NOMO-1 (cell line): ENCODE data around the gene CCDC110.
A peak's percentile ranks its signal among the peaks of the same experiment; 100 is the strongest.

ENCODE experiments used
- DNase-seq, 2 experiments: peaks; one replicate each; lab custom pipeline; 2025; ENCODE audit not compliant: unreplicated experiment in 2 of 2; lab: John Stamatoyannopoulos, UW

CCDC110 gene

DNA sequence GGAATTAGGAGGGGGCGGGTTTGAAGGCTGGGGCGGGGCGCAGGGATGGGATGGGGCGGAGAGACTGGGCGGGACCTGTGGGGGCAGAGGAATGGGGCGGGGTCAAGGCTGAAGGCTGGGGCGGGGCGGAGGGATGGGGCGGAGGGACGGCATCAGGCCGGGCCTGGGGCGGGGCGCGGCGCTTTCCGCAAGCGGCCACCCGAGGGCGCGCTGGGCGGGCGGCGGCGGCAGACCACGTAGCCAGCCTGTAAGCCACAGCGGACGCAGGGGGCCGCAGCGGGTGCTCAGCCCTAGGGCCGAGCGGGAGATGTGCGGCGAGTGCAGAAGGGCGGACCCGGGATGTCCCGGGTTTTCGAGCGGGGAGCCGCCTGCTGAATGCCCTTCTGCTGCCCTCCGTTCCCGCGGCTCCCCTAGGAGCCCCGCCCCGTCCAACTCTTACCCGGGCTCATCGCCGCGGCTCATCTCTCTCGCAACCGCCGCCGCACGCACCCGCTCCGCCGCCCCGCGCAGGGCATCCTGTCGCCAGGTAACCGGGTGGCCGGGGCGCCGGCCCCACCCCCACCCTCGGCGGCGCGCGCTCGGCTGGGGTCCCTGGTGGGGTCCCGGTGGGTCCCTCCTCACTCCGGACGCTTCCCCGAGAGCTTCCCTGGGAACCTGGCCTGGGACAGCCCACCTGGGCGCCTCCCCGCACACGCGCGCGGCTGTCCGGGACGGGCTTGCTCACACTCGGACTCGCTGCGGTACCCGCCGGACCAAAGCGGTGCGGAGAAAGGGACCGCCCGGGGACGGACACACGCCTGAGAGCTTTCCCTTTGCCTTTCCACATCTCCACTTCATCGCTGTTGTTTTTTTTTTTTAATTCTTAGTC is at the start of gene CCDC110:
TSS of gene CCDC110 (minus strand) at position 499 of the 868 bp plus-strand sequence. CDS start at position 449, 50 bp downstream.
- peak; percentile 64 to 83 for DNase-seq

DNA sequence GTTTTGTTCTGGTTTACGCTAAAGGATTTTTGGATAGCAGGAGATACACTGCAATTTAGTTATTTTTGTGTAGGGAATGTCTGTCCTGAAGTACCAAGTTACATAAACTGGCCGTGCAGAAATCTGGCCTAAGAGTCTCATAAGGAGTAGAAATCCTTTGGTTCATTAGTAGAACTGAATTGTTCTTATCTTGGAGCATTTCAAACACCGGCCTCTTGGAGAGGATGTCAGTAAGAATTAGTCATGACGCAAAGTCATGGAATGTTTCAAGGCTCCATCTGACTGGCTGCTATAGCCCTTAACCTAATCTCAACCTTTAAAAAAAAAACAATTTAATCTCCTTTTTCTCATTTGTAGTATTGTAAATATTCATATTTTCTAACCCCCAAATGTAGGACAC is 48.6 kb upstream of the CCDC110 start:
- DNase-seq, result no peak

DNA sequence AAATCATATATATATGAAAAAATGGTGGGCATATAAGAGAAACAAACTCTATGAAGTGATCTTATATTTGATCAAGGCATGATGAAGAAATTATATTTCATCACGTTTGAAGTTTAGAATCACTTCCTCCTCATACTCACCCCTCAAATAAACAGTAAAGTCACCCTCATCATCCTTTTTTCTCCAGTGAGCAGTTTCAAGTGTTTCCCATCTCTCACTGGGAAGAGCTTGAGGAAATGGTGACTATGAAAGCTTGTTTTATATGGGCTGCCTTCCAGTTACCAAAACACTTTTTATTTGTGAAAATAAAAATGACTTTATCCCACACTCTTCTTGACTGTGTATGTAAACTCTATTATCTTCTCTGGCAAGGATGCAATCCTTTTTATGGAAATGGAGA is 47.0 kb upstream of the CCDC110 start:
- no peak for DNase-seq

DNA sequence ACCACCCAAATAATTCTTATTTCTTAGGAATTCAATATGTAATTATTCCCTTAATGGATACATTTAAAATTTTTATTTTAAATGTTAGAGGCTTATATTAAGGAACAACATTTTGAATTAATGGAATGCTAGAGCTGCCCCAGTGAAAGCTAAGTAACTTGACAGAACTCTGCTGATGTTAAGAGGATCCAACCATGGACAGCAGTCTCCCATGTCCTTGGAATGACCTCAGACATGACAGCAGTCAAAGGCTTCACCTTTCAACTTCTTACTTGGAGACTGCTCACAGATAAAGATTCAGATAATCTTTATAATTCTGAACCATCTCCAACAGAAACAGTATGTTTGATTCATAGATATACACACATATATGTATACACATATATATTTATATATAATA is 46.5 kb upstream of the CCDC110 start:
- DNase-seq, result no peak

DNA sequence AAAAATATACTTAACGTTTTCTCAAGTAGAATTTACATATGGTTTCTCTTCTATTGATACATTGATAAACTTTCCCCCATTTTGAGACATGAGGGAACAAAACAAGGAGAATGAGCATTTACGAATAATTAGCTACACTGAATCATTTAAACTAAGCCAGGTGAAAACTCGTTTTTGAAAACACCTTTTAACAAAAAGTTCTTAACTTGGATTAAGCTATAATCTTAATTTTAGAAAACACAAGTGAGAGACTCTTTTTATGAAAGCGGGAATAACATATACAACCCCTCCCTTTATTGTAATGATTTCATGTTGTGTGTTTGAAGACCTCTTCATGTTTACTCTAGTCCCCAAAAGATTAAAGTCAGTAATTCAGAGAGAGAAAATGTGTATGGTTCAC is 43.7 kb upstream of the CCDC110 start:
- no peak for DNase-seq

DNA sequence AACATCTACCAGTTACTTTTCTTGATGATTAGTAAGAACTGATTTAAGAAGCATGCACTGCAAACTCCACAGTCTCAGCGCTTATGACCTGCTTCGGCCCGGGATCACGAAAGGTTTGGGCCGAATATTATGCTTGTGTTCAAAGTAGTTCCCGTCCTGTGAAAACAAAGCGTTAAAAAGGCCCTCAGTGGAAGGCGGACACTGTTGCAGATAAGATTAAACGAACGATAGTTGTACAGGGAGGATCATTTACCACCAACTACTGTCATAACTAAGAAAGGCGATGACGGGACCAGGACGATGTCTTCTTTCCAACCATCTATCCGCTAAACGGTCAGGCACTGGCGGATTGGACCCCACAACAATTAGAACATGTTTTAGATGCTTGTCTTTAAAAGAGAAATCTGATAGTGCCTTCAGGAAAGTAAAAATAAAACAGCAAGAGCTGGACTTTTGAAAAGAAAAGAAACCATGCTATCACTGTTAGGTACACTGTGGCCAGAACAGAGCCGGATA is 42.7 kb upstream of the CCDC110 start:
- no peak for DNase-seq

DNA sequence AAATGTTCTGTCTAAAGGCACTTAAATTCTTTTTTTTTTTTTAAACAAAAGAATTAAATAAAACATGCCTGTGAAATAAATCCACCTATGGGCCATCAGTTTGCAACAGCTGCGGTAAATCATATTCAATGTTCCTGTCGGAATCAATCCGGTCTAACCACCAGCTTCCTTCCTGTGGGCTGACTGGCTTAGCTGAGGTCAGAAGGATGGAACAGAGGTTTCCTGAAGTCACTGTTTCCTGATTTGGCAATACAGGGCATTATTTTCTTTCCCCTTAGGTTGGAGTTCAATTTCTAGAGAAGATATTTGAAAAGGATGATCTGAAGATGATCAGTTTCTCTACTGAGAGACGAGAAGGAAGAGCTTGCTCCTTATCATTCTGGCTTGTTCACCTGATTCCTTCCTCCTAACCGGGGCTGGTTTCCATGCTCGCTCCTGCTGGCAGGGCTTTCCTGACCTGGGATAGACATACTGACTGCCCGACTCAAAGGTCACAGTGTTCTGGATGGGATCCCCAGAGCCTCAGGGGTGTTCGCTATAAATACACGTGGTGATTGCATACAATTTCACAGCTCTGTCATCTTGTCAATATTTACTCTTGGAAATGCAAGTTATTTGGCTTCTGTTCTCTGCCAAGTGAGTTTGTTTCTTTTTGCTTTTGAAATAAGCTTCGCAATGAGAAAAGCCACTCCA is 42.1 kb upstream of the CCDC110 start:
- peak; percentile 68 to 83 for DNase-seq

DNA sequence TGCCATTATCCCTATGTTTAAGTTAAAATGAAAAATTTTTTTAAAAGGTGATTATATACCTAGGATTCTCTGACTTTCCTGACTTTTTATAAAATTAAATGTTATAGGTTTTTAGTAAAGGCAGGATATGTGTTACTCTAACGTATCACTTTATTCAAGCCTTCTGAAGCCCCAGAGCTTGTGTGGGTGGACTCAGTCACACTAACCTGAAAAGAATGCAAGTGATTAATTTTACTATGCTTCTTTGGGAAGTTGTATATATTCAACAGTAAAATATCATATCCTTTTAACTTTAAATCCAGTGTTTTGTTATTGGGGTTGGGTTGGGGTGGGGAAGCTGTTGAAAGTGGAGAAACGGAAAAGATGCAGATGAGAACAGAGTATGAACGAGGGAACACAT is 41.0 kb upstream of the CCDC110 start:
- no peak for DNase-seq

DNA sequence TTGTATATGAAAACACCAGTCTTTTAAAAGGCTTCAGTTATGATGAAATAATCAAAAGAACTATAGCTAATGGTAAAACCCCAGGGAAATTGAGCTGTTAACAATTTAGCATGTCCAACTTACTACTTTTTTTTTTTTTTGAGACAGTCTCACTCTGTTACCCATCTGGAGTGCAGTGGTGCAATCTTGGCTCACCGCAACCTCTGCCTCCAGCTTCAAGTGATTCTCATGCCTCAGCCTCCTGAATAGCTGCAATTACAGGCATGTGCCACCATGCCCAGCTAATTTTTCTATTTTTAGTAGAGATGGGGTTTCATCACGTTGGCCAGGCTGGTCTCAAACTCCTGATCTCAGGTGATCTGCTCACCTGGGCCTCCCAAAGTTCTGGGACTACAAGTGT is 39.7 kb upstream of the CCDC110 start:
- DNase-seq, result peak in 1 of 2 experiments; percentile 2

DNA sequence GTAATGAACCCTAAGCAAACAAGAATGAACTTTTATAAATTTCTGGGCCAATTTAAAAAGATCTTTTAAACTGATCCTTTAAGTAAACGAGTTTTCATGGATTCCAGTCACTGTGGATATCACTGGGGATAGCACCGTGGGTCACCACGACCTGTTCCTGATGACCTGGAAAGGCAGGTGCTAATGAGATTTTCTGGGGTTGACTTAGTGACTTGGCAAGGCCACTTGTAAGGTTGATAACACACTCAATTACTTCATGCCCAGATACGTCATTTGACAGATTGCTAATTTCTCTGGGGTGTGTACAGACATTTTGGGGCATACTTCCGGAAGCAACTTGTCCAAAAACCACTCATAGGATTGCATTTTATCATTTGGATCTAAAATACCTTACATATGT is 39.3 kb upstream of the CCDC110 start:
- no peak for DNase-seq

DNA sequence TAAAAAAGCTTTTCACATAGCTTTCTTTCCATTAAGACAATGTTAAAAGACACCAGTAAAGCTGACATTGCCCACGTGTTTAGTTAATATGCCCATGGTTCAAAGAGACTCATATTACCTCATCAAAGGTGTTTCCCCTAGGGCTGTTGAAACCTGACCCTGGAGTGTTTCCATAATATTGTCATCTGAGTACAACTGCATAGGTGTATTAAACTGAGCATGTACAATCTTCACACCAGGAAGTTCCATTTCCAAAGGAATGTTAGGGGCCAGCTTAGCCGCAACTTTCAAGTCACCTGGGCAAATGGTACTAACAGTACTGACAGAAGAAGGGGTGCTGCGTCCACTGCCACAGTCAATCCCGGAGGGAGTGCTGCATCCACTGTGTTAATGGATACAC is 36.6 kb upstream of the CCDC110 start:
- DNase-seq, result no peak

DNA sequence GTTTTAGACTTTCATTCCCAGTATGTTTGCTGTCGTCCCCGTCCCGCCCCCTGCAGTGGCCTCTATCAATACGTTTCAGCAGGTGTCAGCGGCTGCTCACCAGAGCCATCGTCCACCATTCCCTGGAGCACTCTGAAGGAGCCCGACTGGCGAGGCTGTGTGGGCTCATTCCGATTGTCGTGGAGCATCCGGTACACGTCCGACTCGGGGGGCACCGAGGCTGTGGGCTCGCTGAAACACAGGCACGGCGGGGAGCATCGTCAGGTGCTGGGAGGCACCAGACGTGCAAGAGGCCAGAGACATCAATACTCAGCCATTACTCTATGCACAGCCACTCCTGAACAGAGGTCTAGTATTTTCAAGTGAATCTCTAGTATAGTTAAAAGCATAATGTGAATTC is 34.9 kb upstream of the CCDC110 start:
- no peak for DNase-seq

DNA sequence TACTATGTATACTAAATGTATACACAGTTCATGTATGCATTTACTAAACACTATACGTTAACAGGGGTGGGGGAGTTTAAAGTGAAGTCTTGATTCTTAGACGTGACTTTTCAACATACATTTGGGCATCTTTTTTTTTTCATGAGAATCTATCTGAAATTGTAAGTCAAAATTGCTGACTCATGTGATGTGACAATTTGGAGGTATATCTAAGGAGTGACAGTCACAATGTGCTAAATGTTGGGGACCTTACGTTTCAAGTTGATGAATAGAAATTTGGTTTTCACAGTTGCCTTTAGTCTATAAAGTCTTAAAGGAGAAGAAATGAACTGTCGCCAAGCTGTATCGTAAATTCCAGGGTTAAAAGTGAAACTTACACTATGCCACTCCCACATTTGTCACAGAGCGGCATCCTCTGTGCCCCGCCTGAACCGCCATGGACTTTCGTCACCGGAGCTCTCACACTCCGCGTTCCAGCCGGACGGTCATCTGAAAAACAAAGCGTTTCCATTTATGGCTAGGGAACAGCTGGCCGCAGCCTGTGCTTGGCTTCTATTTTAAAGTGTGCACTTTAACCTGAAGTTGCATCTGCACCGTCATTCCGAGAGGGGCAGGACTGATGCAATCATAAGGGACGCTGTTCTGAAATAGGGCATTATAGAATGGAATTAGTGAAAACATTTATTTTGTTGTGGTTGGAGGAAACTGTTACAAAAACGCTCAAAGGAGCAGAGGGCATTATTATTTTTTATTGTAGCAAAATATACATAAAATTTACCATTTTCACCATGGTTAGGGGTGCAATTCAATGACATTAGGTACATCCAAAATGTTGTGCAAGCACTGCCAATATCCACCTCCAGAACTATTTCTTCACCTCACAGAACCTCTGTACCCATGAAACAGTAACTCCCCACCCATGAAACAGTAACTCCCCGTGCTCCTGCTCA is 32.8 kb upstream of the CCDC110 start:
- DNase-seq, result no peak

DNA sequence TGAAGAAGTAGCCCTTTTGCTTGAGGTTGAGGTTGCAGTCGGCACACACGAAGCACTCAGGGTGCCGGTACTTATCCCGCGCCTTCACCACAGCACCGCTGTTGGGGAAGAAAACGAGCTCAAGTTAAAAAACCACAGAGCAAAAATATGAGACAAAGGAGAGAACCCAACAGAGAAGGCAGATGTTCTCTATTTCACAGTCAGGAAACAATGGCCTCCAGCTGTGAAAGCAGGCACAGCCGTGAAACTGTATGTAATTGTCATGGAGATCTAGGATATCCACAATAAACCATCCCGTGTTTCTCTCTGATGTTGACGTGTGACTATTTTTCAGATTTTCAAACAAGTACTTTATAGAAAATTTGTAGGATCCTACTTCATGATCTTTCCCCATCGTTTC is 30.9 kb upstream of the CCDC110 start:
- no peak for DNase-seq

DNA sequence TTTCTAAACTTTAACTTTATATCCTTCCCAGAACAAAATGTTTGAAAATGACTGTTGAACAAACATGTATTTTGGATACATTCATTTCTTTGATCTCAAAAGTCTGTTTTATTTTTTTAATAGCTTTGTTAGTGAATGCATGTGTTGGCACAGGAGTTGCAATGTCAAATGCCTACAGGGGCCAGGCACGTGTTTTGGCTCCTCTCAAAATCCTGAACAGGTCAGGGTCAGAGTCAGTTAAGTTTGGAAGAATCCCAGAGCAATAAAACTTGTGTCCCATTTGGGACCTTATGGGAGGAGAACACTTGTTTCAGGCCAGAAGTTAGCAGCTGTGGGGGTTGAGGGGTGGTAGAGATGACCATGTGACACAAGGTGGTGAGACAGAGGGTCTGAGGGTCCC is 29.0 kb upstream of the CCDC110 start:
- no peak for DNase-seq

DNA sequence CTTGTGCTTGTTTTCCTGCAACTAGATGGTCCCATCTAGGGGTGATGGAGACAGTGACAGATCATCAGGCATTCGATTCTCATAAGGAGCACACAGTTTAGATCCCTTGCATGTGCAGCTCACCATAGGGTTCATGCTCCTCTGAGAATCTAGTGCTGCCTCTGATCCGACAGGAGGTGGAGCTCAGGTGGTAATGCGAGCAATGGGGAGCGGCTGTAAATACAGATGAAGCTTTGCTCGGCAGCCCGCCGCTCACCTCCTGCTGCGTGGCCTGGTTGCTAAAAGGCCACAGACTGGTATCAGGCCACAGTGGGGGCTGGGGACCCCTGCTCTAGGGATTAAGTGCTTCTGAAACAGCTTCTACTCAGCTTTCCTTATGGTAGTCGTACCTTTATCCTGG is 28.5 kb upstream of the CCDC110 start:
- no peak for DNase-seq

DNA sequence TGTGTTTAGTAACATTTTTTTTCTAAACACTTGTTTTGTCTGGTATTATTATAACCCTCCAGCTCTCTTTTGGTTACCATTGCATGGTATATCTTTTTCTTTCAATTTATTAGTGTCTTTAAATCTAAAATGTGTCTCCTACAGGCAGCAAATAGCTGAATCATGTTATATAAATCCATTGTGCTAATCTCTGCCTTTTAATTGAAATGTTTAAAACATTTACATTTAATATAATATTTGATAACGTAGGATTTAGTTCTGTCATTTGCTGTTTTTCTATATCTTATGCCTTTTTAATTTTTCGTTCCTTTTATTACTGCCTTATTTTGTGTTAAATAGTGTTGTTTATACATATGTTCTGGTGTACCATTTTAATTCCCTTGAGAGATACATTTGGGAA is 17.1 kb upstream of the CCDC110 start:
- DNase-seq, result no peak

DNA sequence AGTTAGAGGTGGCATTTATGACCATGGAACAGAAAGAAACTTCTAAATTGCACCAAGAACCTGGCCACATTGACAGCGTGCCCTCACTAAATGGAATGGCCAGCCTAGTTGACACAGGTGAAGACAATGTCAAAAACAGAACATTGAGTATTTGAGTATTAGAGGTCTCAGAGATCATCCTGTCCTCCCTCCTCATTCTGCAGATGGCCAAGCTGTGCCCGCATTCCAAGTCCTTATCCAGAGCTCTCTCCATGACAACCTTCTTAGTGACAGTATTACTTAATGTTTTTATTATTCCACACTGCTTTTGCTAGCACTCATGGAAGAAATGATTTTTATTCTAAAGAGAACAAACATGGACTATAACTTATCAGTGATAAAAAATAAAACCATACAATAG is 9.9 kb upstream of the CCDC110 start:
- DNase-seq, result no peak

DNA sequence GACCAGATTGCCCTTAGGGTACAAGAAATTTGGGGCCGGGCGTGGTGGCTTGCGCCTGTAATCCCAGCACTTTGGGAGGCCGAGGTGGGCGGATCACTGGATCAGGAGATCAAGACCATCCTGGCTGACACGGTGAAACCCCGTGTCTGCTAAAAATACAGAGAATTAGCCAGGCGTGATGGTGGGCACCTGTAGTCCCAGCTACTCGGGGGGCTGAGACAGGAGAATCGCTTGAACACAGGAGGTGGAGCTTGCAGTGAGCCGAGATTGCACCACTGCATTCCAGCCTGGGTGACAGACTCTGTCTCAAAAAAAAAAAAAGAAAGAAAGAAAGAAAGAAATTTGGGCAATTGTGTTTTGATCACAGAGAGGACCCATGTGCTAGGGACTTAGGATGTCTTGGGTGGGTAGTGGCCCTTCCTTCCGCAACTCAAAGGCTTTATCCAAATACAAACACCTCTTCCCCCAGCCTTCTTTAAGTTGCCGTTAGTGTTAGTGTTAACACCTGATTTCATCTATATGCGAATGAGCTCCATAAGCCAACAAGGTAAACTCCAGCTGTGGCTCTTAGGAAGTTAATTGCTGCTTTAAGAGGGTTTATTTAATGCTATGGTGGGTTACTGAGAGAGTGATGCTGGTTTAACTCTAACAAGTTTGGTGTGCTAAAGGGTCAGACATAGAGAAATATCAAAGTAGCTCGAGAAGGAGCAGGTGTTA is 8.6 kb upstream of the CCDC110 start:
- DNase-seq, result no peak

DNA sequence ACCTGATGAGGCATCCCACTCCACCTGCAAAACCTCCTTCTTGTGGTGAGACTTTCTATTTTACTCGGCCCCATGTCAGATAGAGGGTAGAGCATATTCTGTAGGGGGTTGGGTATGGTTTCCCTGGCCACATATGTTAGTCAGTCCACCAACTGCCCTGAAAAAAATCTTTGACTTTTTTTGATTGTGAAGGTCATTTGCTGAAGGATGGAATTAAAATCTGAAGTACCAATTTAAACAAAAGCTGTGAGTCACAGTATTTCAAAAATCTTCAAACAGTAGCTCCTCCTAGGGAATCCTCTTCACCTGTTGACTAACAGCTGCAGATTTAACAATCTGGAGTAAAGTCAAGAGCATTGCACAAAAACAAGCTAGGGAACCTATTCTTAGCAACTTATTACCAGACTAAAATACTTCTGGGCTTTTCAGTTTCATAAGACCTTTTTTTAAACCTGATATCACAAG is 8.0 kb upstream of the CCDC110 start:
- DNase-seq, result no peak
